CD14-positive monocyte (primary cell): ENCODE data around the gene STXBP5. TPM values are rescaled to one million over a fixed set of nuclear protein-coding genes. Genes with fewer than 3 reads are reported as not detected.

Experiments
- DNase-seq, 3 donors: peaks; one replicate each; pipeline ENCODE4 v3.0.0-alpha.2; 2011 to 2022
- H2AFZ ChIP-seq: 2 replicates; pipeline ENCODE4 v1.6.0; 2012; ENCODE audit warnings: mild to moderate bottlenecking, low read depth, low read length, inconsistent platforms; ENCODE audit not compliant: insufficient read depth, poor library complexity, severe bottlenecking
- H3K27ac ChIP-seq, 2 donors: 1 replicate in 1 of 2; 2 replicates in 1 of 2; pipeline ENCODE4 v1.5.1; 2012 to 2013; ENCODE audit warnings: low read length in 2 of 2, control low read depth in 1 of 2, inconsistent platforms in 1 of 2, low read depth in 1 of 2, mild to moderate bottlenecking in 1 of 2
- H3K27me3 ChIP-seq, 2 donors: one replicate each; pipeline versions ENCODE4 v1.6.0 to v1.6.1; 2011 to 2013; ENCODE audit warnings: low read length in 2 of 2; ENCODE audit not compliant: control insufficient read depth in 2 of 2, insufficient read depth in 2 of 2
- H3K36me3 ChIP-seq, 2 donors: replicated peaks in 1 of 2; 1 replicate in 1 of 2; 2 replicates in 1 of 2; pipeline versions ENCODE4 v1.5.1 to v1.6.1; 2012 to 2013; ENCODE audit warnings: low read length in 2 of 2, control low read depth in 1 of 2, inconsistent platforms in 1 of 2, mild to moderate bottlenecking in 1 of 2; ENCODE audit not compliant: insufficient read depth in 2 of 2, control insufficient read depth in 1 of 2
- H3K4me1 ChIP-seq, 2 donors: 1 replicate in 1 of 2; 2 replicates in 1 of 2; pipeline versions ENCODE4 v1.5.1 to v1.6.1; 2012 to 2013; ENCODE audit warnings: low read length in 2 of 2, control low read depth in 1 of 2, inconsistent platforms in 1 of 2, mild to moderate bottlenecking in 1 of 2, moderate library complexity in 1 of 2; ENCODE audit not compliant: insufficient read depth in 2 of 2, control insufficient read depth in 1 of 2
- H3K4me2 ChIP-seq: replicated peaks from 2 replicates; pipeline ENCODE3; 2012; ENCODE audit warnings: low read length, moderate library complexity, mild to moderate bottlenecking; ENCODE audit not compliant: poor library complexity, severe bottlenecking; ENCODE audit errors: extremely low read depth
- H3K4me3 ChIP-seq, 3 experiments: fragments of 200-600 bp in 1 of 3; sonication (generic) in 1 of 3; replicated peaks in 1 of 3; 1 replicate in 2 of 3; 2 replicates in 1 of 3; pipeline ENCODE4 v1.5.1; 2011 to 2013; ENCODE audit warnings: low read length in 3 of 3, mild to moderate bottlenecking in 3 of 3, control low read depth in 2 of 3, low read depth in 2 of 3, inconsistent platforms in 1 of 3, moderate library complexity in 1 of 3
- H3K79me2 ChIP-seq: 2 replicates; pipeline ENCODE4 v1.6.0; 2012; ENCODE audit warnings: mild to moderate bottlenecking, control low read depth, inconsistent platforms, low read length, moderate library complexity; ENCODE audit not compliant: insufficient read depth
- H3K9ac ChIP-seq: 2 replicates; pipeline ENCODE4 v1.6.0; 2017; ENCODE audit warnings: low read length, mild to moderate bottlenecking; ENCODE audit not compliant: insufficient read depth, poor library complexity, severe bottlenecking
- H3K9me3 ChIP-seq, 2 donors: replicated peaks in 1 of 2; 1 replicate in 1 of 2; 2 replicates in 1 of 2; pipeline versions ENCODE4 v1.5.1 to v1.6.1; 2012 to 2013; ENCODE audit warnings: low read length in 2 of 2, control low read depth in 1 of 2; ENCODE audit not compliant: control insufficient read depth in 1 of 2, insufficient read depth in 1 of 2
- H4K20me1 ChIP-seq: 2 replicates; pipeline ENCODE4 v1.6.0; 2012; ENCODE audit warnings: mild to moderate bottlenecking, low read length, control low read depth, moderate library complexity; ENCODE audit not compliant: insufficient read depth
- H3K27ac Mint-ChIP-seq, 7 donors: one replicate each; pipeline ENCODE4 v1.8.0; 2020; ENCODE audit warnings: mild to moderate bottlenecking in 7 of 7, mixed read lengths in 7 of 7, moderate library complexity in 6 of 7, inconsistent platforms in 2 of 7
- H3K27me3 Mint-ChIP-seq, 3 donors: one replicate each; pipeline ENCODE4 v1.8.0; 2021 to 2022; ENCODE audit warnings: low read depth in 3 of 3, mild to moderate bottlenecking in 3 of 3, mixed read lengths in 3 of 3, moderate library complexity in 3 of 3, inconsistent platforms in 1 of 3
- H3K36me3 Mint-ChIP-seq, 2 donors: one replicate each; pipeline ENCODE4 v1.8.0; 2020; ENCODE audit warnings: mixed read lengths in 2 of 2, inconsistent platforms in 1 of 2, mild to moderate bottlenecking in 1 of 2
- H3K4me1 Mint-ChIP-seq: one replicate; pipeline ENCODE4 v1.8.0; 2020; ENCODE audit warnings: mild to moderate bottlenecking, mixed read lengths
- H3K4me3 Mint-ChIP-seq, 2 donors: one replicate each; pipeline ENCODE4 v1.8.0; 2020; ENCODE audit warnings: mild to moderate bottlenecking in 2 of 2, mixed read lengths in 2 of 2, moderate library complexity in 1 of 2
- H3K9me3 Mint-ChIP-seq, 7 donors: one replicate each; pipeline ENCODE4 v1.8.0; 2020 to 2022; ENCODE audit warnings: mixed read lengths in 7 of 7, mild to moderate bottlenecking in 6 of 7, moderate library complexity in 6 of 7, inconsistent platforms in 2 of 7
- CTCF ChIP-seq: fragments of 200-600 bp; IDR thresholded peaks from one replicate; pipeline ENCODE4 v1.8.0; 2022; ENCODE audit warnings: antibody characterized with exemption, mild to moderate bottlenecking
- WGBS: methylation state at CpG from one replicate; pipeline ENCODE4 v1.1.5; 2013; ENCODE audit warnings: missing lambda C conversion rate; ENCODE audit not compliant: insufficient coverage; 5-methylcytosine and 5-hydroxymethylcytosine counted together
- intact Hi-C, 2 donors: fragments of 100-400 bp; cut with micrococcal nuclease; formaldehyde crosslinking; loops; one replicate each; pipeline versions ENCODE4 v1.15.0 to v1.15.1; 2023
- polyA minus RNA-seq: library from RNA; depleted of rRNA, polyadenylated mRNA; stranded (reverse); fragments of >200 nt; gene quantifications from 2 replicates; pipeline ENCODE4 v1.2.3, GENCODE V29; 2012
- polyA plus RNA-seq, 3 donors: library from polyadenylated mRNA; depleted of rRNA in 1 of 3; unstranded in 2 of 3; stranded (reverse) in 1 of 3; fragments of 300-500 nt in 2 of 3; fragments of >200 nt in 1 of 3; fragmentation: Illumina TruSeq in 2 of 3; gene quantifications; 1 replicate in 2 of 3; 2 replicates in 1 of 3; pipeline ENCODE4 v1.2.3, GENCODE V29; 2012 to 2021
- total RNA-seq, 12 experiments: library from RNA in 1 of 12; stranded (reverse) in 1 of 12; fragments of 120-200 nt in 1 of 12; gene quantifications; one replicate each; pipeline ENCODE4 v1.2.4 and lab custom pipeline; 2013 to 2026; ENCODE audit warnings: mixed read lengths in 6 of 12, inconsistent platforms in 1 of 12

Gene STXBP5
- total RNA-seq (2013) = 15.8 TPM
- polyA plus RNA-seq (1 to 10 TPM; 1.5 to 8.8 (median 2.0) TPM), polyA minus RNA-seq (9.6 and 13.7 TPM in 2 replicates), total RNA-seq (lab: John Stamatoyannopoulos, UW) (45.1 to 99.4 (median 64.3) reads per million in 11 experiments)

DNA sequence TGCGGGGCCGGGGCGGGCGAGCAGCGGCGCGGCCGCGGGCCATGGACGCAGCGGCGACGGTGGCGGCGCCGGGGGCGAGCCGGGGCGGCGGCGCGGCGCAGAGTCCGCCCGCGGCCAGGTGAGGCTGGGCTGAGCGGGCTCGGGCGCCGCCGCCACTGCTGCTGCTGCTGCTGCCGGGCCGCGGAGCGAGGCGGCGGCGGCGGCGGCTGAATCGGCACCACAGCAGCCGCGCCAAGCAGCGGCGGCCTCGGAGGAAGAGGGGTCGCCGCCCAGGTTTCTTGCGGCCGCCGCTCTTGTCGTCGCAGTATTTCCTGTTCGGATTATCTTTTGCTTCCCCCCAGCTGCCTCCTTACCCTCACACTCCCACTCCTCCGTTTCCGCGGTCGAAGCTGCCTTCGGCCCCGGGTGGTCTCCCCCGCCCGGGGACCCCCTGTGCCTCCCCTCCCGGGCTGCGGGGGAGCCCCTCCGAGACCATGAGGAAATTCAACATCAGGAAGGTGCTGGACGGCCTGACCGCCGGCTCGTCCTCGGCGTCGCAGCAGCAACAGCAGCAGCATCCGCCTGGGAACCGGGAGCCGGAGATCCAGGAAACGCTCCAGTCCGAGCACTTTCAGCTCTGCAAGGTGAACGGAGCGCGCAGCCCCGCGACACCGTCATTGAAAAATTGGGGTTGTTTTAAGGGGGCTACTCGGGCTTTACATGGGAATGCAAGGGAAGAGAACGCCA lies at the start of gene STXBP5:
Gene STXBP5 (plus strand): TSS at position 358 of the 726 bp plus-strand sequence. CDS start 116 bp downstream, at position 474.
- Mint-ChIP-seq H3K27me3 (peaks cover 0 to 2% (median 0%) of the 10 kb centered on the region in 3 donors), H3K4me3 (peak within 1 kb of the TSS; percentile 98 to 99), H3K27ac (peak within 1 kb of the TSS; percentile 92 to 98 (median 95)), H3K9me3 (no peaks in the 10 kb centered on the region), H3K36me3 (peaks cover 0 to 1% of the 10 kb centered on the region in 2 donors), H3K4me1 (peaks cover 39% of the 10 kb centered on the region)
- Histone ChIP-seq H3K4me3 (peak within 1 kb of the TSS; percentile 83 to 97 (median 85)), H2AFZ (peak within 1 kb of the TSS; percentile 93), H3K4me2 (peak within 1 kb of the TSS; percentile 92), H3K9me3 (no peaks in the 10 kb centered on the region), H3K9ac (peak within 1 kb of the TSS; percentile 80), H4K20me1 (peaks cover 6% of the 10 kb centered on the region), H3K27ac (peak within 1 kb of the TSS; percentile 72 to 90), H3K79me2 (peaks cover 42% of the 10 kb centered on the region), H3K27me3 (no peaks in the 10 kb centered on the region), H3K4me1 (peaks cover 16 to 27% of the 10 kb centered on the region in 2 donors), H3K36me3 (no peaks in the 10 kb centered on the region)
- DNase-seq = peak; percentile 10 to 39 (median 33)
- no peak for TF ChIP-seq CTCF
- under 1% methylated on average over 75 of the region's 85 CpGs for WGBS
- intact Hi-C loops = loop anchor here in 1 of 2 donors (5.0 kb wide), 1 partner anchor 292 kb away; no protein-coding TSS in a partner anchor

- H3K9me3 ChIP-seq = no peaks in the 10 kb centered on the region
- no peaks in the 10 kb centered on the region for H3K79me2 ChIP-seq
- H3K9ac ChIP-seq = no peak overlapping the region
- Mint-ChIP-seq H3K4me3 (no peak overlapping the region), H3K27ac (peak overlapping the region in 1 of 7 donors; percentile 16), H3K9me3 (no peaks in the 10 kb centered on the region), H3K27me3 (no peaks in the 10 kb centered on the region), H3K4me1 (no peaks in the 10 kb centered on the region), H3K36me3 (no peaks in the 10 kb centered on the region)
- TF ChIP-seq CTCF = no peak
- H3K4me2 ChIP-seq = no peak overlapping the region
- no peak for DNase-seq
- H3K36me3 ChIP-seq = no peaks in the 10 kb centered on the region
- no peaks in the 10 kb centered on the region for H3K27me3 ChIP-seq
- WGBS = no CpG with 5 or more reads among the region's 1 CpG
- intact Hi-C loops = no loop called here
- H3K27ac ChIP-seq = no peak overlapping the region
- H4K20me1 ChIP-seq = no peaks in the 10 kb centered on the region
- no peaks in the 10 kb centered on the region for H3K4me1 ChIP-seq
- H3K4me3 ChIP-seq = no peak overlapping the region
- H2AFZ ChIP-seq = no peak overlapping the region
Observed at GRCh38 chr6:147154454-147154853, 49.8 kb upstream of the STXBP5 start.
